HG02885 (cell line): ENCODE measurements around the gene TFIP11.

Experiments used
- ATAC-seq: cut with Tn5 transposase; IDR thresholded peaks from one replicate; pipeline ENCODE4 v1.9.1; 2021; ENCODE audit warnings: mild to moderate bottlenecking; ENCODE audit not compliant: unreplicated experiment, poor library complexity

Gene TFIP11

GRCh38 chr22:26453812-26454500, 58.3 kb downstream of the TFIP11 start:
- no peak for ATAC-seq

GRCh38 chr22:26453216-26453615, 59.1 kb downstream of the TFIP11 start:
- no peak for ATAC-seq

GRCh38 chr22:26452236-26453016, 59.8 kb downstream of the TFIP11 start:
- ATAC-seq, result no peak

- ATAC-seq, result no peak
Observed at GRCh38 chr22:26450453-26451185, 61.7 kb downstream of the TFIP11 start.

GRCh38 chr22:26448941-26449340, 63.3 kb downstream of the TFIP11 start:
- no peak for ATAC-seq

GRCh38 chr22:26448334-26448733, 63.9 kb downstream of the TFIP11 start:
- ATAC-seq, result no peak

- no peak for ATAC-seq
Observed at GRCh38 chr22:26447584-26448329, 64.5 kb downstream of the TFIP11 start.

- ATAC-seq, result no peak
Observed at GRCh38 chr22:26446808-26447515, 65.3 kb downstream of the TFIP11 start.

- ATAC-seq, result no peak
Observed at GRCh38 chr22:26445577-26446275, 66.5 kb downstream of the TFIP11 start.

GRCh38 chr22:26444777-26445176, 67.5 kb downstream of the TFIP11 start:
- ATAC-seq, result no peak

GRCh38 chr22:26443901-26444690, 68.2 kb downstream of the TFIP11 start:
- ATAC-seq, result no peak

GRCh38 chr22:26442086-26442756, 70.1 kb downstream of the TFIP11 start:
- ATAC-seq, result no peak
